GM21723 (cell line): ENCODE results near the gene OR4D10.
A peak's percentile ranks its signal among the peaks of the same experiment; 100 is the strongest.
"Not testable (repeated sequence)": the region's sequence is repeated elsewhere in the genome, so short reads cannot be mapped to it uniquely, and the experiment has no call there.

ENCODE experiments used
- ATAC-seq: cut with Tn5 transposase; IDR thresholded peaks from one replicate; pipeline ENCODE4 v1.9.1; 2021; ENCODE audit warnings: mild to moderate bottlenecking, moderate library complexity; ENCODE audit not compliant: unreplicated experiment

OR4D10 gene

DNA sequence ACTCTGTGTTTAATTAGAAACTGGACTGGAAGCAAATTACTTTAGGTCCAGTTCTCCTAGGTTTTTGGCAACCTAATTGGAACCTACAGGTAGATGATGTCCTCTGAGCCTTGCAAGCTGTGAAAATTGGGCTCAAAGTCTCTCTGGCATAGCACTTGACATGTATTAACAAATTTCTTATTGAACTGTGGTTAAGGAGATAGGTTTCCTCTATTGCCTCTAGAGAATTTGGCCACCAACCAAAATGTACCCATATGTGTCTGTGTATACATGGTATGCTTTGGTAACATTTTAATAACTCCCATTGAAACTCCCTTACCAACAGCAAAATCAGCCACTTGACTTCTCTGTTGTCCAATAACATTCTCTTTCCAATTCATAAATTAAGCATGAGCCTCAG lies at the start of gene OR4D10:
Gene OR4D10 (plus strand): TSS at position 301 of the 400 bp plus-strand sequence. CDS start 4,115 bp downstream, outside the sequence.
- ATAC-seq, result no peak

DNA sequence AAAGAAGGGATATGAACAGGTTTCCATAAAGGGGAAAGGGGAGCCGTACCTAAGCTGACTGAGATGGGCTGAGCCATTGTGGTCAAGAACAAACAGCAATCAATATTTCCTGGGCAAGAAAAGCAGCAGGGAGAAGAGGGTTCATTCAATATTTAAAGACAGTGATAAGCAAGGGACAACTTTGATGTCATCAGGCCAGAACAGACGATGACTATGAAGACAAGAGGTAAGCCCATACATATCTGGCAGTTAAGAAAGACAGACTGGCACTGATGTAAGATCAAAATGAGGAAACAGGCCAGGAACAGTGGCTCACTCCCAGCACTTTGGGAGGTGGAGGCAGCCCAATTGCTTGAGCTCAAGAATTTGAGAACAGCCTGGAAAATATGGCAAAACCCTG lies 49.3 kb upstream of the OR4D10 start:
- no peak for ATAC-seq

DNA sequence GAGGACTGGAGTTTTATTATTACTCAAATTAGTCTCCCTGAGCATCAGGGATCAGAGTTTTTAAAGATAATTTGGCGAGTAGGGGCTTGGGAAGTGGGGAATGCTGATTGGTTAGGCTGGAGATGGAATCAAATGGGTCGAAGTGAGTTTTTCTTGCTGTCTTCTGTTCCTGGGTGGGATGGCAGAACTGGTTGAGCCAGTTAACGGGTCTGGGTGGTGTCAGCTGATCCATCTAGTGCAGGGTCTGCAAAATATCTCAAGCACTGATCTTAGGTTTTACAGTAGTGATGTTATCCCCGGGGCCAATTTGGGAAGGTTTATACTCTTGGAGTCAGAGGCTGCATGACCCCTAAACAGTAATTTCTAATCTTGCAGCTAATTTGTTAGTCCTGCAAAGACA lies 48.0 kb upstream of the OR4D10 start:
- no peak for ATAC-seq

DNA sequence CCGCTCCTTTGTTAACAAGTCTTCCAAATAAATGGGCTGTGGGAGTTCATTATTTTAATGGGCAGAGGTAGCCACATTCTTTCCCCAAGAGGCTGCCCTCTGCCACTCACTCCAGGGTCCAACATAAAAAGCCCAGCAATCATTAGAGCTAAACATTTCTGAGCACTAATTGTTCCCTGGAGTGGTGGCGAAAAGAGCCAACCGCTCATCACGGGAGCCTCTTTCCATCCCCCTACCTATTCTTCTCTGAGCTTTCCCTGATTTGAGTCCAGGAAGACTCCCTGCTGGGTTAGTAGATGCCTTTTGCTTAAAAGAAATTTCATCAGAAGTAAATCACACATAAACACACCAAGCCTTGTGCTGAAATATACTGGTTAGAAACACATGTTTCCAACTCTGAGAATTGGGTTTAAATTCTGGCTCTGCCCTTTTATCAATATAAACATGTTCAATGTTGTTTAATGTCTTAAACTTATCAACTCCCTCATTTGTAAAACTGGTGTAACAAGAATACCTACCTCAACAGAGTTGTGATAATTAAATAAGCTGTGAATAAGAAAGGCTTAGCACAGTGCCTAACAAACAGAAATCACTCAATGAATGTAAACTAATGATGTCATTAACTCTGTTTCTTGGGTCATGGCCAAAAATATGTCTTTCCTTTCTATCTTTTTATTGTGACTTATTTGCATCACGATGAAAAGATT lies 46.6 kb upstream of the OR4D10 start, which contains the start of gene OR5A2:
Gene OR5A2 (minus strand): TSS at position 53 of the 707 bp plus-strand sequence. CDS start 3,460 bp downstream, outside the sequence.
- ATAC-seq, result no peak

DNA sequence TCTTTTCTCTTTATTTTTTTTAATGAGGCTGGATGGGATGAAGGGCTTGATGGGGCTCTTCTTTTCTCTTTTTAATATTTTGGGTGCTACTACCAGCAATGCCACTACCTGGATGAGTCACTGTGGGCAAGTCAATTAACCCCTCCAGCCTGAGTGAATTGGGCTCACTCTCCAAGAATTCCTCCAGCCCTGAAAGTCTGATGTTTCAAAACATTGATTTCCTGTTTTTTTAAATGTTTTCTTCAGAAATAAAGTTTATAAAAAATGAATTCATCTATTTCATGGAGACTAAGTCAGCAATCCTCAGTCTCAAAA lies 46.1 kb upstream of the OR4D10 start:
- ATAC-seq, result no peak

DNA sequence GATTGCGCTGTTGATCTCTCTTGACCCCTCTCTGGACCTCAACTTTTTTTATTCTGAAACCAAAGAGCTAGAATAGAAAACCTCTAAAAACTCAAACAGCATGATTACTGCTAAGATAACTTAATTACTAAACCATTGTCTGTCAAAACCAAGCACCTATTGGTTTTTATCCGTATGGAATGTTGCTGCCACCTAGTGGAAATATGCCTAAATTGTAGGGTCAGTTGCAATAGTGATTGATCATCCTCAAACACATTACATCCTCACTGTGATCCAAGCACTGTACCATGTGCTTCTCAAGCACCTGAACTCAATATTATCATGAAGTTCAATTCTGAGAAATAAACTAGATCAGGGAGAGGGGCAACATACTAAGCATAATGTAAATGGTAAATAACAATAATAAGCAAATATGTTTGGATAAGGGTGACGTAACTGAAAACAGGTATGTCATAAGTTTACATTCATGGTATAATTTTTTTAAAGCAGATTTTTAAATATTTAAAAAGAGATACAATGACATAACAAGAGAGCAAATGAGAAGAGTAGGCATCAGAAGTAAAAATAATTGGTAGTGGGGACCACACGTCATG lies 43.1 kb upstream of the OR4D10 start:
- peak; percentile 77 for ATAC-seq

DNA sequence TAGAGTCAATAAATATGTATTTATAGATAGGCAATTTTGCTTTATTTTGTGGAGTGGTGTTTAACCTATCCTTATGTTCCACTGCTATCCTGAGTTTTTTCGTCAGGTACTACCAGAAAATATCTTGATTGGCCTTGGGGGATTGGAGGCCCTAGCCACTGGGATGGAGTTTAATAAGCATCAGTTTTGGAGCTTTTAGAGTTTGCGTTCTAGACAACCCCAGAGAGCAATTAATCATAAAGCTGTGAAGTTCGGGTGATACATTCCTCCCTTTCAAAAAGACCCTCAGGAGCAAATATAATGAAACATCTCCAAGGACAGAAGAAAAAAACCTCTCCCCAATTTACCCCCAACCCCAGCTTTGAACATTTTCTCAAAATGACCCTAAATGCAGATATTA lies 36.9 kb upstream of the OR4D10 start, which contains the start of gene OR5A1:
Gene OR5A1 (plus strand): TSS at position 301 of the 400 bp plus-strand sequence. CDS start 6,700 bp downstream, outside the sequence.
- no peak for ATAC-seq

DNA sequence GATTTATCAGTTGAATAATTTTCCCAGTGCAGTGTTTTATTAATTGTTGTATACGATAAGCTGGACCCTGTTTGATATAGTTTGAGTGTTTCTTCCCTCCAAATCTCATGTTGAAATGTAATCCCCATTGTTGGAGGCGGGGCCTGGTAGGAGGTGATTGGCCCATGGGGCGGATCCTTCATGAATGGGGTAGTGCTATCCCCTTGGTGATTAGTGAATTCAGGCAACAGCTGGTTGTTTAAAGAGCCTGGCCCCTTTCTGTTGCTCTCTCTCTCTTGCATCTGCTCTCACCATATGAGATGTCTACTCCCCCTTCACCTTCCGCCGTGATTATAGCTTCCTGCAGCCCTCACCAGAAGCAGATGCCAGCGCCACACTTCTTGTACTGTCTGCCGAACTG lies 35.3 kb upstream of the OR4D10 start:
- no peak for ATAC-seq

DNA sequence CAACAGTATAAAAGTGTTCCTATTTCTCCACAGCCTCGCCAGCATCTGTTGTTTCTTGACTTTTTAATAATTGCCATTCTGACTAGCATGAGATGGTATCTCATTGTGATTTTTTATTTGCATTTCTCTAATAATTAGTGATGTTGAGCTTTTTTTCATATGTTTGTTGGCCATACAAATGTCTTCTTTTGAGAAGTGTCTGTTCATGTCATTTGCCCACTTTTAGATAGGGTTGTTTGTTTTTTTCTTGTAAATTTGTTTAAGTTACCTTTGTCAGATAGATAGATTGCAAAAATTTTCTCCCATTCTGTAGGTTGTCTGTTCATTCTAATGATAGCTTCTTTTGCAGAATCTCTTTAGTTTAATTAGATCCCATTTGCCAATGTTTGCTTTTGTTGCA lies 27.5 kb upstream of the OR4D10 start:
- ATAC-seq, result not testable (repeated sequence)

DNA sequence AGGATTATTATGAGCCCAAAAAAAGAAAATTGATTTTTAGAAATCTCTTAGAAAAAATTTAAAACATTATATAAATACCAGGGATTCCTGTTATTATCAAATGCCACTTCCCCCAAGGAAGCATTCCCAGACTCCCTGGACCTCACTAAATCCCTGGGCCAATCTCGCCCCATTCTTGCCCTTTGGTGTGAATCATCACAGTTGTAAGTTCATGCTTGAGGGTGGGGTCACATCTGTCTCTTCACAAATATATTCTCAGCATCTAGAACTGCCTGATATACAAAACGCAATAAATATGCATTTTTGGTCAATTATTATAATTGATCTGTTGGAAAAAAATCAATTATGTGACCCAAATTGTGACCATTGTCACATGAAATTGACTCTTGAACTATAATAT lies 24.6 kb upstream of the OR4D10 start:
- no peak for ATAC-seq

DNA sequence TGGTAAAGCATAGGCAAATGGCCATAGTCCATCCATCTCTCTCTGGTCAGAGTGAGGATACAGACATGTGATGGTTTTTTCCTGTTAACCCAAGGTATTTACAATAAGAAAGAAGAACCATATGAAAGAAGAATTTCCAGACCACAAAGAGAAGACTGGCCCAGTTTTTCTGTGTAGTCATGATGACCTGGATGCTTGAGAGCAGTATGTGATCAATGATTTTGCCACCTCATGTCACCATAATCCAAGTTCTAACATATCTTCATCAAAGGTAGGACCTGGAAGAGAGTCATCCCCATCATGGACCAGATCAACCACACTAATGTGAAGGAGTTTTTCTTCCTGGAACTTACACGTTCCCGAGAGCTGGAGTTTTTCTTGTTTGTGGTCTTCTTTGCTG lies 16.5 kb upstream of the OR4D10 start, which contains the start of gene OR4D6:
Gene OR4D6 (plus strand): TSS at position 301 of the 400 bp plus-strand sequence. CDS start 0 bp downstream, at position 301.
- ATAC-seq, result no peak

DNA sequence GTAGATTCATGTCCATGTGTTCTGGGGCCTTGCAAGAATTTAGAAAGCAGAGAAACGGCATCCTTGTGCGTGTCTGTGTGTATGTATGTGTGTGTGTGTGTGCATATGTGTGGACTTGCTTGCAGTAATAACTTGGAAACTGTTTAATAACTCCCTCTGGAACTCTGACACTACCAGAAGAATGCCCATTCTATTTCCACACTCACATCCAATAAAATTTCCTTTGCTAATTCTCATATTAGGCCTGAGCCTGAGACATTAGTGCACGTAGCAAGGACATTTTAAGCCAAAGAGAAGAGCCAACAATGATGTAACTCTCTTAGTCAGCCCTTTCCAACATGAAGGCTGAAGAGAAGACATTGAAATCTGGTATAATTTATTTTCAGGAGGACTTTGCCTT lies 13.2 kb upstream of the OR4D10 start:
- ATAC-seq, result no peak

DNA sequence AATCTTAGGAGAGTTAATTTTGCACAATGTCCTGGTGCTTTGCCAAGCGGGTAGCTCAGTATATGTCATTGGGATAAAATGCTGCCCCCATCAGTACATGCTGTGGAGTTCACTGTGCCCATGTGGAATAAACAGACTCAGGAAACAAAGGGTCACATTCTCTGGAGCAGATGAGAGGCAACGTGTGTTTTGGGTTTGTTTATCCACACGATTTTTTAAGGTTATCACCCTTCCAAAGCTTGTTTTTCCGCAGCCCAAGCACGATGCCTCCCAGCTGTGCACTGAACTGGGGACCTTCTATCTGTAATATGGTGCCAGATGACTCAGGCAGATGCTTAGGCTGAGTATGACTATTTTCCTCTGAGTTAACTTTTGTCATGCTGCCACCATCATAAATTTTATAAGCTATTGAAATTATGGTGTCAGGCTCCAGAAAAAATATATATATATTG lies 9.9 kb upstream of the OR4D10 start:
- no peak for ATAC-seq

DNA sequence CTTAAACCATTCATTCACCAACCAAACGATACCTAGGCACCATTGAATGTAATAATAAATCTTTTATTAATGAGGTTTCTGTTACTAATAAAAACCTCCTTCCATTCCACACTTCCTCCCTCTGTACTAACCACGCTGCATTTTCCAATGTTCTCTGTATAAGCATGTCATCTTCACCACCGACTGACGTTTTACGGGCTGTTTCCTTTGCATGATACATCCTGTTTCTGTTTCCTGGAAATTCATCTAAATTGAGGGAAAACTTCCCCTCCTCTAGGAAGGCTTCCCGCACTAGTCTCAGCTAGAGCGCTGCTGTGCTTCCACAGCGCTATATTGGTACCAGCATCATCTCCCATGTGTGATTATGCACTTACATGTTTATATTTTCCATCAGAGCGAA lies 2.1 kb downstream of the OR4D10 start:
- no peak for ATAC-seq

DNA sequence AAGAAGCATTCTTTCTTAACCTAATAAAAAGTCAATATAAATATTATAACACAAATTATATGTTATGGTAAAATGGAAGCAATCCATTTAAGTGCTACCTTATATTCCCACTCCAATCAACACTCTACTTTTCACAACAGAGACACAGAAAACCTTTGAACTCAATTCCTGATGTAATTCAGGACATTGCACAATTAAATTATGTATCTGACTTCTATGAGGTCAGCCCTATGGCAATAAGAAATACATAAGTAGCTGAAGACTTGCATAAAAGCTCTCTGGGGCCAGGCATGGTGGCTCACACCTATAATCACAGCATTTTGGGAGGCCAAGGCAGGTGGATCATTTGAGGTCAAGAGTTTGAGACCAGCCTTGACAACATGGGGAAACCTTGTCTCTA lies 6.8 kb downstream of the OR4D10 start:
- no peak for ATAC-seq

DNA sequence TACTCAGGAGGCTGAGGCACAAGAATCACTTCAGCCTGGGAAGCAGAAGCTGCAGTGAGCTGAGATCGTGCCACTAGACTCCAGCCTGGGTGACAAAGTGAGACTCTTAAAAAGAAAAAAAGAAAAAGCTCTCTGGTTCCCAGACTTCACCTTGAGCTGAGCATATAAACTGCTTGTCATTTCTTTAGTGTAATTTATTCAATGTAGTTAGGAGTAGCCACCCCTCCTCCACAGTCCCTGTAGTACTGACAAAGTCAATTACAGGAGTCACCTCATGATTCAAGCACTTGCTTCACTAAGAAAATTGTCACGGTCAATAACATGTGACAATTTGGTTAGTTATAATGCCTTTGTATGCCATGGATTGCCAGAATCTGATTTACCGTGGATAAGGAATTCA lies 7.2 kb downstream of the OR4D10 start:
- ATAC-seq, result no peak

DNA sequence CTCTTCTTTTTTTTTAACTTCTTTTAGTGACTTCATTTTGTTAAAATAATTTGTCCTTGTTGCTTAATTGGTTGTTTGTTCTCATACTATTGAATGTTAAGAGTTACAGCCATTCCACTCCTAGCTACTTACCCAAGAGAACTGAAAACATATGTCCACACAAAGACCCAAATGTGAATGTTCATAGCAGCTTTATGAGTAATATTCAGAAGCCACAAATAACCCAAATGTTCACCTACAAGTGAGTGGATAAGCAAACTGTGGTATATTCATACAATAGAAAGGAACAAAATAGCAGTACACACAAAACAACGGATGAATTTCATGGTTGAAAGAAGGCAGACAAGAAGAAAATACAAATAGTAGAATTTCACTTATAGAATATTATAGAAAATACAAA lies 28.8 kb downstream of the OR4D10 start:
- ATAC-seq, result no peak

DNA sequence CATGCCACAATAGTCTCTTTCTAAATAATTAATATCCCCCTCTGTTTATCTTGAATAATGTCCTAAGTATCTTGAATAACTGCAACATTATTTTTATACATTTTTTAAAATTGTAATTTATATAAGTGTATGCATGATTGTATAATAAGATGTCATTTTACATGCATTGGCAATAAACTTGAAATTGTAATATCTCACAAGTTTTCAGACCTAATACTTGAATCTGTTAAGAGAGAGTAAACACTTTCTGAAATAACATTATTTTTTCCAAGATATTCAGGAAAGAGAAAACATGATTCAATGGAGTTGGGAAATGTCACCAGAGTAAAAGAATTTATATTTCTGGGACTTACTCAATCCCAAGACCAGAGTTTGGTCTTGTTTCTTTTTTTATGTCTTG lies 30.2 kb downstream of the OR4D10 start, which contains the start of gene OR4D11:
Gene OR4D11 (plus strand): TSS at position 301 of the 400 bp plus-strand sequence. CDS start 0 bp downstream, at position 301.
- ATAC-seq, result no peak

DNA sequence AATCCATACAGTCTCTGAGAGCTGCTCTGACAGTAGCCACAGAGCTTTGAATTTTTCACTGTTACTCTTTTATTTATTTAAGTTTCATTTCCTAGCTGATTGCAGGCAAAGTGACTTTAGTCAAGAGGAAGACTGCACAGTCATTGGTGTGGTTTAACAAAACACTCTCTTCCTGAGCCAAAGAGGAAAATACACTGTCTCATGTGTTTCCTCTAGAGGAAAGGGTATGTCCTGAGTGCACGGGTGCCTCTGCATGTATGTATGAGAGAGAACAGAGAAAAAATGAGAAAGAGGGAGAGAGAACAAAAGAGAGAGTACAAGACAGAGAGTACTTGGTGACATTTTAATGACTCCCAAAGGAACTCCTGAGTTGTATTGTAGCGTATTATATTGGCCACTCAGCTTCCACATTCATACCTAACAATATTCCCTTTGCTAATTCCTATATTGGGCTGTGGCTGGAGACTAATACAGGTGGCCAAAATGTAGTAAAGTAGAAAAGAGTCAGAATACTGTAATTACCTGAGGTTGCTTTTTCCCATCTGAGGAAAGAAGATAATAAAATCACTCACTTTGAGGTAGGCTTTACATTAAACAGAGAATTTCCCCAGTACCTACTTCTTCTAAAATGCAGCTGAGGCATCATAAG lies 38.0 kb downstream of the OR4D10 start, which contains the start of gene OR4D9:
Gene OR4D9 (plus strand): TSS at position 599 of the 649 bp plus-strand sequence. CDS start 3,374 bp downstream, outside the sequence.
- no peak for ATAC-seq

DNA sequence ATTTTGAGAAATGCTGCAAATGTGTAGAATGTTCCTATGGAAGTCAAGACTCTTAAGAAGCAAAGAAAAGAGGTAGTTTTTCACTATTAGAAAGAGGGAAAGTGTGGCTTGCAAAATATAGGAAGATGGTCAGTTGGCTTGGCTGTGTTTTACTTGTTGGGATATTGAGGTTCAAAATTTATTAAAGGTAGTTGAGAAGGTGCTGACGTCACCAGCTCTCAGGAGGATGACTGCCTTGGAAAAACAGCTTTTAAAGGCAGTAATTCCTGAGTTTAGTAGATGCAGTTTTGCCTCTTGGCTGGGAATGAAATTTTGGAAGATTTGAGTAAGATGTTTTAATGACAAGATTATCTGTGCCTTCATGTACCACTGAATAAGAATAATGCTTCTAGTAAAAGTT lies 38.6 kb downstream of the OR4D10 start:
- no peak for ATAC-seq

DNA sequence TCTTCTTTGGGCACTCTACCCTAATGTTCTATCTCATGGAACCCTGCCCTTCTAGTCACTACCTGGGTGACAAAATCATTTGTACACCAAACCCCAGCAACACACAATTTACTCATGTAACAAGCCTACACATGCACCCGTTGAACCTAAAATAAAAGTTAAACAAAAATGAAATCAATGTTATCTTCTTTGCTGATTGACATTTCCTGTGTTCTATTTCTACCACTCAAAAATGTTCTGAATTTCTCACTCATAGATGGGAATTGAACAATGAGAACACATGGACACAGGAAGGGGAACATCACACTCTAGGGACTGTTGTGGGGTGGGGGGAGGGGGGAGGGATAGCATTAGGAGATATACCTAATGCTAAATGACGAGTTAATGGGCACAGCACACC lies 47.0 kb downstream of the OR4D10 start:
- ATAC-seq, result not testable (repeated sequence)

DNA sequence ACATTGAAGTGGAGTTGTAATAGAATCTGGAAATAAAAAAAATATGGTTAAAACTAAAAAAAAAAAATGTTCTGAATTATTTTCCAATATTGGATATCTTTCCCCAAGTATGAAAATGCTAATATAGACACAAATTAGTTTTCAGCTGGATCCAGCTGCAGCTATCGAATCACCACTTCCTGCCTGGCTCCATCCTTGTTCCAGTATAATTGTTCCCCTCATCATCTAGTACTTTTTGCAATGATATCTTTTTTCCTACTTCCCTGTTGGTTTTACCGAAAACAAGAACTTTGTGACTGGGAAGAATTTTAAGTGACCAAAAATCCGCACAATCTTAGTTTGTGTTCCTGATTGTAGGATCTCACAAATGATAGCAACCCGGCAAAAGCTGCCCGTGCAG lies 47.6 kb downstream of the OR4D10 start:
- no peak for ATAC-seq
